K562 (cell line): ENCODE measurements around the gene PAFAH2. TPM values are rescaled to one million over a fixed set of nuclear protein-coding genes. Genes with fewer than 3 reads are reported as not detected.

Source experiments
- AFF4 ChIP-seq: sonication (generic); formaldehyde crosslinking; IDR thresholded peaks from 2 replicates; pipeline ENCODE4 v1.8.0; 2023; ENCODE audit warnings: mild to moderate bottlenecking, missing genetic modification reagents
- CBX1 ChIP-seq: sonication (generic); IDR thresholded peaks from 2 replicates; pipeline ENCODE4 v1.6.1; 2016; ENCODE audit warnings: antibody characterized with exemption, low read depth, mild to moderate bottlenecking
- CEBPZ ChIP-seq: fragments of 150-350 bp; IDR thresholded peaks from 2 replicates; pipeline ENCODE4 v1.6.1; 2014; ENCODE audit warnings: low read depth, mild to moderate bottlenecking, low read length, borderline replicate concordance
- CHD7 ChIP-seq: fragments of 200-600 bp; sonication (generic); IDR thresholded peaks from one replicate; pipeline ENCODE4 v1.6.1; 2012; ENCODE audit warnings: mild to moderate bottlenecking, low read depth, low read length, inconsistent platforms
- SMARCB1 ChIP-seq: IDR thresholded peaks from 2 replicates; pipeline ENCODE4 v1.6.1; 2011; ENCODE audit warnings: improper control_type of control experiment, low read depth; ENCODE audit not compliant: insufficient read length
- TAF1 ChIP-seq: IDR thresholded peaks from 2 replicates; pipeline ENCODE4 v1.6.1; 2011; ENCODE audit warnings: mild to moderate bottlenecking, low read length, moderate library complexity; ENCODE audit not compliant: insufficient read depth, control insufficient read depth, severe bottlenecking; ENCODE audit errors: extremely low read depth
- polyA plus RNA-seq, 8 experiments: library from polyadenylated mRNA; depleted of rRNA in 4 of 8; stranded (reverse) in 5 of 8; unstranded in 3 of 8; fragments of >200 nt; fragmentation: Nextera tagmentation in 2 of 8; fragmentation: Illumina TruSeq in 1 of 8; extraction: Ambion mirVana in 2 of 8; extraction: Trizol in 1 of 8; gene quantifications; 2 replicates each; pipeline versions ENCODE4 v1.2.1 to v1.2.3, GENCODE V29; 2011 to 2014; ENCODE audit warnings: inconsistent platforms in 1 of 8, missing spikeins in 1 of 8
- total RNA-seq, 7 experiments: library from RNA; depleted of rRNA in 6 of 7; stranded (reverse); fragments of >200 nt in 6 of 7; fragmentation: Illumina TruSeq in 2 of 7; extraction: Trizol in 2 of 7; gene quantifications; 2 replicates each; pipeline versions ENCODE4 v1.2.1 to v1.2.3, GENCODE V29; 2011 to 2021; ENCODE audit warnings: low replicate concordance in 1 of 7

The PAFAH2 gene
- total and polyA plus RNA-seq, 9 of the 15 experiments (the other 6 are each of a cell fraction or from before 2014, with no cell fraction given): 4.2 to 10.9 (median 6.8) TPM

- no peak for TF ChIP-seq CHD7
- no peak for TF ChIP-seq SMARCB1
- TF ChIP-seq CEBPZ: no peak
- TF ChIP-seq CBX1: no peak
- TF ChIP-seq TAF1: no peak
- no peak for TF ChIP-seq AFF4 (CRISPR knock-in tag)
Observed at GRCh38 chr1:26031611-26032220, 33.9 kb upstream of the PAFAH2 start (continued).
